22Rv1 (cell line): ENCODE data around the gene DFFB.

Source experiments
- H3K27ac ChIP-seq: fragments of 450-650 bp; 2 replicates; pipeline ENCODE4 v1.5.1; 2017
- CTCF ChIP-seq: fragments of 450-650 bp; IDR thresholded peaks from 2 replicates; pipeline ENCODE4 v1.5.1; 2017; ENCODE audit warnings: mild to moderate bottlenecking
- ZFX ChIP-seq: fragments of 450-650 bp; IDR thresholded peaks from 2 replicates; pipeline ENCODE4 v1.6.1; 2017; ENCODE audit warnings: antibody characterized with exemption, borderline replicate concordance

The DFFB gene

GRCh38 chr1:3922201-3922725 lies 65.0 kb downstream of the DFFB start:
- H3K27ac ChIP-seq, result no peak overlapping the region
- no peak for TF ChIP-seq CTCF
- TF ChIP-seq ZFX, result no peak

- TF ChIP-seq CTCF (no peak), ZFX (no peak)
- H3K27ac ChIP-seq, result no peak overlapping the region
Measured at GRCh38 chr1:3922851-3923250, 65.6 kb downstream of the DFFB start.

GRCh38 chr1:3923378-3924185 lies 66.3 kb downstream of the DFFB start:
- no peak overlapping the region for H3K27ac ChIP-seq
- no peak for TF ChIP-seq ZFX
- no peak for TF ChIP-seq CTCF

GRCh38 chr1:3924186-3924824 lies 67.0 kb downstream of the DFFB start:
- no peak overlapping the region for H3K27ac ChIP-seq
- TF ChIP-seq CTCF (no peak), ZFX (no peak)

- no peak for TF ChIP-seq CTCF
- TF ChIP-seq ZFX, result no peak
- H3K27ac ChIP-seq, result no peak overlapping the region
Measured at GRCh38 chr1:3924825-3925220, 67.5 kb downstream of the DFFB start.

- TF ChIP-seq CTCF (no peak), ZFX (no peak)
Measured at GRCh38 chr1:3925256-3925655, 68.0 kb downstream of the DFFB start.

GRCh38 chr1:3925762-3926161 lies 68.5 kb downstream of the DFFB start:
- no peak for TF ChIP-seq ZFX
- no peak for TF ChIP-seq CTCF
- H3K27ac ChIP-seq, result no peak overlapping the region

More at GRCh38 chr1:3925256-3925655, 68.0 kb downstream of the DFFB start:
- no peak overlapping the region for H3K27ac ChIP-seq
